Measurements from ENCODE around the gene SLC29A4. TPM values are rescaled to one million over a fixed set of nuclear protein-coding genes. Genes with fewer than 3 reads are reported as not detected.
"Not testable (repeated sequence)": the region's sequence is repeated elsewhere in the genome, so short reads cannot be mapped to it uniquely, and the experiment has no call there.

SLC29A4 gene
- total and polyA plus RNA-seq, 2 of the 8 experiments (the other 6 are each of a cell fraction or from before 2014, with no cell fraction given) = 6.9 to 15.1 TPM

GRCh38 chr7:5263066-5263465 is 19.7 kb upstream of the SLC29A4 start:
- POLR2A ChIA-PET (ENCODE audit: partially characterized antibody); H3K27ac ChIP-seq (ENCODE audit: low read depth, low read length): not testable (repeated sequence)

More at GRCh38 chr7:5263066-5263465, 19.7 kb upstream of the SLC29A4 start:
- not testable (repeated sequence) for H4K91ac ChIP-seq (replicated peaks; ENCODE audit: insufficient read length, low read length); H3K9ac ChIP-seq (replicated peaks in 1 of 4; ENCODE audit: extremely low read depth in 1 of 4, low read depth in 3 of 4, low read length in 3 of 4); H3K27me3 ChIP-seq (replicated peaks in 1 of 4; ENCODE audit: control insufficient read depth in 3 of 4, extremely low read depth in 1 of 4, insufficient read depth in 3 of 4, low read length in 3 of 4); H3K79me2 ChIP-seq (ENCODE audit: control insufficient read depth in 1 of 2, insufficient read depth in 2 of 2, low read length in 2 of 2); H3K4ac ChIP-seq (replicated peaks; ENCODE audit: insufficient read length, low read depth, low read length); H2BK20ac ChIP-seq (ENCODE audit: low read length); H3K56ac ChIP-seq (replicated peaks; ENCODE audit: insufficient read length, low read depth, low read length); H4K20me1 ChIP-seq (replicated peaks in 1 of 2; ENCODE audit: control insufficient read depth in 1 of 2, insufficient read depth in 2 of 2, low read length in 2 of 2); H3K18ac ChIP-seq (ENCODE audit: extremely low read depth, low read length); DNase-seq (ENCODE audit: low read depth in 1 of 2, low spot score in 2 of 2); H3K4me2 ChIP-seq (ENCODE audit: insufficient read depth in 1 of 2, low read depth in 2 of 2, low read length in 2 of 2); H3K79me1 ChIP-seq (ENCODE audit: low read depth, low read length); H2BK15ac ChIP-seq (ENCODE audit: low read length); H3K9me3 ChIP-seq (ENCODE audit: insufficient read depth in 2 of 2, low read depth in 1 of 2, low read length in 1 of 2); H3K14ac ChIP-seq (ENCODE audit: insufficient read length); H3K4me3 ChIP-seq (ENCODE audit: extremely low read depth in 1 of 4, insufficient read depth in 2 of 4, low read depth in 3 of 4, low read length in 4 of 4); H2BK5ac ChIP-seq (ENCODE audit: low read depth, low read length); FAIRE-seq; H3K4me1 ChIP-seq (replicated peaks in 1 of 4; ENCODE audit: control insufficient read depth in 3 of 4, insufficient read depth in 4 of 4, low read length in 3 of 4); H3K23ac ChIP-seq (ENCODE audit: insufficient read length); H4K8ac ChIP-seq (ENCODE audit: extremely low read depth, insufficient read depth, low read length); H2AFZ ChIP-seq (ENCODE audit: low read length); H2BK12ac ChIP-seq (ENCODE audit: low read depth, low read length); H2BK120ac ChIP-seq (replicated peaks; ENCODE audit: low read depth, low read length); H3K36me3 ChIP-seq (ENCODE audit: control insufficient read depth in 2 of 4, insufficient read depth in 4 of 4, low read length in 3 of 4); H3K23me2 ChIP-seq (ENCODE audit: low read depth, low read length); H4K5ac ChIP-seq (ENCODE audit: insufficient read length, low read depth, low read length); H2AK5ac ChIP-seq (ENCODE audit: low read depth, low read length)
- CTCF ChIA-PET (ENCODE audit: partially characterized antibody) = interaction anchor here (1.0 kb wide), 1 partner anchor 10 kb away, joined by 3 read pairs; no protein-coding TSS in a partner anchor
- 72% methylated on average over 10 of the region's 10 CpGs; no CpG with 5 or more reads in 1 of the 2 experiments for WGBS, 2 experiments (ENCODE audit: extremely low coverage in 1 of 2, insufficient coverage in 1 of 2, insufficient read length in 1 of 2, insufficient replicate concordance in 2 of 2, low coverage in 1 of 2, low lambda C conversion rate in 2 of 2, missing lambda C conversion rate in 1 of 2)
